ENCODE measurements around the gene TRAPPC12.

- TF ChIP-seq CTCF (IDR thresholded peaks at IDR 0.05) = no peak
- no peak for TF ChIP-seq POLR2A (IDR thresholded peaks at IDR 0.05)
Observed at GRCh38 chr2:3408781-3409180, 29.3 kb downstream of the TRAPPC12 start.

All from esophagus squamous epithelium (tissue), 4 donors.